ENCODE results near the gene TUFM.

- TF ChIP-seq, protein P1, sequence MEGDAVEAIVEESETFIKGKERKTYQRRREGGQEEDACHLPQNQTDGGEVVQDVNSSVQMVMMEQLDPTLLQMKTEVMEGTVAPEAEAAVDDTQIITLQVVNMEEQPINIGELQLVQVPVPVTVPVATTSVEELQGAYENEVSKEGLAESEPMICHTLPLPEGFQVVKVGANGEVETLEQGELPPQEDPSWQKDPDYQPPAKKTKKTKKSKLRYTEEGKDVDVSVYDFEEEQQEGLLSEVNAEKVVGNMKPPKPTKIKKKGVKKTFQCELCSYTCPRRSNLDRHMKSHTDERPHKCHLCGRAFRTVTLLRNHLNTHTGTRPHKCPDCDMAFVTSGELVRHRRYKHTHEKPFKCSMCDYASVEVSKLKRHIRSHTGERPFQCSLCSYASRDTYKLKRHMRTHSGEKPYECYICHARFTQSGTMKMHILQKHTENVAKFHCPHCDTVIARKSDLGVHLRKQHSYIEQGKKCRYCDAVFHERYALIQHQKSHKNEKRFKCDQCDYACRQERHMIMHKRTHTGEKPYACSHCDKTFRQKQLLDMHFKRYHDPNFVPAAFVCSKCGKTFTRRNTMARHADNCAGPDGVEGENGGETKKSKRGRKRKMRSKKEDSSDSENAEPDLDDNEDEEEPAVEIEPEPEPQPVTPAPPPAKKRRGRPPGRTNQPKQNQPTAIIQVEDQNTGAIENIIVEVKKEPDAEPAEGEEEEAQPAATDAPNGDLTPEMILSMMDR (conservative IDR thresholded peaks at IDR 0.05 in 1 of 2, IDR thresholded peaks at IDR 0.05 in 1 of 2; ENCODE audit: extremely low read depth in 1 of 2, insufficient read depth in 1 of 2, low read depth in 1 of 2, low read length in 2 of 2), result no peak
- TF ChIP-seq EZH2 (IDR thresholded peaks at IDR 0.05; ENCODE audit: borderline replicate concordance, low read length), result no peak
Measured at GRCh38 chr16:28878083-28878926, 32.2 kb upstream of the TUFM start, which contains the start of gene ATP2A1.
